ENCODE measurements around the gene ATP8A1.

Gene ATP8A1

DNA sequence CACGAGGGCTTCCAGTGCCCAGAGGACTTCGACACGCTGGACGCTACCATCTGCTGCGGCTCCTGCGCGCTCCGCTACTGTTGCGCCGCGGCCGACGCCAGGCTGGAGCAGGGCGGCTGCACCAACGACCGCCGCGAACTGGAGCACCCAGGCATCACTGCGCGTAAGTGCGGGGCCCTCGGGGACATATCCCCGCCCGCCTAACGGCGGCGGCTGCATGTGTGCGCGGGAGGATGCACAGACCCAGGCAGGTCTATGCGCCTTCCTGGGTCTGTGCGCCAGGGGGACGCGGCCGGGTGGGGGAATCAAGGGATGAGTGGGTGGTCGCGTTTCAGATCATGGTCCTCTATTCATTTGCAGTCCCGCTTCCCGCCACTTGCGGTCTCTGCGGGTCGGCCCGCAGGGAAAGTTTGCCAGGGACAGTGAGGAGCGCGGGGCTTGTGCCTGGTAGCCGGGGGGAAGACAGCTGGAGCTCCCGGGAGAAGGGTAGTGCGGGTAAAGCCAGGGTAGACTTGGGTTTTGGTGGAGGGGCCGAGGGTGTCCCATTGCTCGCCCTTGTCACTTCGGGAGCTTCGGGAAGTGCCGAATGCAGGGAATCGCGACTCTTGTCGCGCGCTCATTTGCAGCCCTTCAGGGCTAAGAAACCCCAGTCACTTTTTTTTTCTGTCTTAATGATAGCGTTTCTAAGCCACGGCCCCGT, 258.6 kb downstream of the ATP8A1 start:
- no peak for DNase-seq (ENCODE audit: low read depth, low spot score)
- Histone ChIP-seq H3K9me3 (ENCODE audit: low read depth, low read length) (no peaks in the 10 kb centered on the region), H3K4me3 (peak overlapping the region; percentile 84), H3K36me3 (ENCODE audit: insufficient read depth, low read length) (no peaks in the 10 kb centered on the region), H3K27ac (no peak overlapping the region), H3K9ac (ENCODE audit: insufficient read length) (no peak overlapping the region)
- no peak for TF ChIP-seq POLR2AphosphoS5 (IDR thresholded peaks at IDR 0.05; ENCODE audit: borderline replicate concordance, low read depth, low read length)
- TF ChIP-seq EZH2 (IDR thresholded peaks at IDR 0.05) = no peak
- TF ChIP-seq FOXP2 (optimal IDR thresholded peaks at IDR 0.05; ENCODE audit: control extremely low read depth, extremely low read length, insufficient read depth) = no peak

DNA sequence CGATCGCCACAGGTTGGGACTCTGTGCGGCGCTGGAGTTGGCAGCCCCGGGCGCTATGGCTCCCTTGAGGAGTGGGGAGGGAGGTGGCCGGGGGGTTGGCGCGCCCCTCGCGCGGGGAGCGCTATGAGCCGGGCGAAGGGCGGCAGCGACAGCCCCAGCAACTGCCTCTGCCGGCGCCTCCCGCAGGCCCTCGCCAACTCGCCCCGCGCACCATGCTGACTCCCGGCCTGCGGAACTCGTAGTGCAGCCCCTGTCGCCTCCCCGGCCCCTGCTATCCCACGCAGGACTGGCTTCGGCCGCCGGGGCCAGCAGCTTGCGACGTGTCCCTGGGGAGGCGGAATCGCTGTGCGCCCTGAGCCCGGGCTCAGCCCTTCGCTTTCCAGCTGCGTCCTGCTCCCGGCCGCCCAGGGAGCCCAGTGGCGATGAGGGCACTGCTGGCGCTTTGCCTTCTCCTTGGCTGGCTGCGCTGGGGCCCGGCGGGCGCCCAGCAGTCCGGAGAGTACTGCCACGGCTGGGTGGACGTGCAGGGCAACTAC, 259.2 kb downstream of the ATP8A1 start:
- H3K9me3 ChIP-seq (ENCODE audit: low read depth, low read length) = no peaks in the 10 kb centered on the region
- DNase-seq (ENCODE audit: low read depth, low spot score) = no peak
- H3K4me3 ChIP-seq = peak overlapping the region; percentile 84
- no peaks in the 10 kb centered on the region for H3K36me3 ChIP-seq (ENCODE audit: insufficient read depth, low read length)
- peak overlapping the region; percentile 53 for H3K9ac ChIP-seq (ENCODE audit: insufficient read length)
- H3K27ac ChIP-seq = no peak overlapping the region
- TF ChIP-seq POLR2AphosphoS5 (IDR thresholded peaks at IDR 0.05; ENCODE audit: borderline replicate concordance, low read depth, low read length) (no peak), FOXP2 (optimal IDR thresholded peaks at IDR 0.05; ENCODE audit: control extremely low read depth, extremely low read length, insufficient read depth) (no peak), EZH2 (IDR thresholded peaks at IDR 0.05) (no peak)

DNA sequence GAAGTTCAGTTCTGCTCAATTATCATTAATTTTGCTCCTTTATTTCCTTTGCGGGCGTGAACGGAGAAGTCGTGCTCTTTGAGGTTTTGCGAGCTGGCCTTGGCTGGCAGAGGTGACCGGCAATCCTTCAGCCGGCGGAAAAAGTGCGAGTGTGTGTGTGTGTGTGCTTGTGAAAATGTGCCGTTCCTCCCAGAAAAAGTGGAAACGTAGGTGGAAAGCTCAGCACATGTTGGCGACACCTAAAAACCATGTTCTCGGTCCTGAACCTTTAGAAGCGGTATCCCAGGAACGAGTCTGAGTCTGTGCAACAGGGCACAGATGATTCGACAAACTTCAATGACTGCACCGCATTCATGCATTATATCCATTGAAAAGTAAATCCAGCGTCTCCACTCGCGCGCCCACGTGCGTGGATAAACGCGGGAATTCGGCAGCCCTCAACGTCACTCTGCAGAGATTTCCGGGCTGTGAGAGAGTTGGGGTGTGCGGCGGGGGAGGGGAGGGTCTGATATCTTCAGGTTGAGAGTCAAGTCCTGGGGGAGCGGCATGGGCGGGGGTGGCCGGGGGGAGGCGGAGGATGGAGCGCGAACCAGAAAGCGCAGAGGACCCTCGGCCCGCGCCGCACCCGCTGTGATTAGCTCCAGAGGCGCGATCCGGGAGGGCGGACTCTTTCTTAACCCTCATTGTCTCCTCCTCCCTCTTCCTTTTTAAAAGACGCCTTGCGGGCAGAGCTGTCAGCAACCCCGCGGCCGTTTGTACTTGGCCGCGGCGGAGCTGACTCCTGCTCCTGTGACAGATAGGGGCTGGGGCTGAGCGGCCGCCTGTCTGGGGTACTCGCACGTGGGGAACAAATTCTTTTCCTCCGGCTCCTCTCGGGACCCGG, 259.9 kb downstream of the ATP8A1 start, which contains the start of gene SHISA3:
Gene SHISA3, plus strand, starts transcription at position 737 of the 883 bp plus-strand sequence. CDS start 569 bp downstream, outside the sequence.
- DNase-seq (ENCODE audit: low read depth, low spot score) = no peak

DNA sequence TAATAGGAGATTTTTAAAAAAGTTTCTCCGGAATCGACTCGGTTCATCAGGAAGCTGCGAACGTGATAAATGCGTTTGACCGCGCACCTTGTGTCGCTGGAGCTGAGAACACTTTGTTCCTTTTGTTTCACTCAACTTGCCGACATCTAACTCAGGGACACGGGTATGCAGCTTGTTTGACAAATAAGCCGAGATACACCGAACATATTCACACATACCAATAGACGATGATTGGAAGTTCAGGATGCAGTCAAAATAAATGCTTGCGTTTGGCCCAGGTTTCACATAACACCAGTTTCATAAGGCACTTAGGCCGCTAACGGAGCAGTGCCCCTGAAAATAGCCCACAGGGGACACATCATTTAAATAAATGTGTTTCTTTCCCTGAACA, 260.5 kb downstream of the ATP8A1 start:
- no peaks in the 10 kb centered on the region for H3K9me3 ChIP-seq (ENCODE audit: low read depth, low read length)
- no peak overlapping the region for H3K27ac ChIP-seq
- TF ChIP-seq FOXP2 (optimal IDR thresholded peaks at IDR 0.05; ENCODE audit: control extremely low read depth, extremely low read length, insufficient read depth) (no peak), EZH2 (IDR thresholded peaks at IDR 0.05) (no peak), POLR2AphosphoS5 (IDR thresholded peaks at IDR 0.05; ENCODE audit: borderline replicate concordance, low read depth, low read length) (no peak)
- H3K4me3 ChIP-seq = no peak overlapping the region
- H3K36me3 ChIP-seq (ENCODE audit: insufficient read depth, low read length) = no peaks in the 10 kb centered on the region
- H3K9ac ChIP-seq (ENCODE audit: insufficient read length) = no peak overlapping the region
- DNase-seq (ENCODE audit: low read depth, low spot score) = no peak

More for the DNA sequence above, 259.9 kb downstream of the ATP8A1 start, which contains the start of gene SHISA3:
- Histone ChIP-seq H3K36me3 (ENCODE audit: insufficient read depth, low read length) (no peaks in the 10 kb centered on the region), H3K9ac (ENCODE audit: insufficient read length) (peak within 1 kb of the TSS; percentile 53), H3K4me3 (peak within 1 kb of the TSS; percentile 84), H3K9me3 (ENCODE audit: low read depth, low read length) (no peaks in the 10 kb centered on the region), H3K27ac (no peak within 1 kb of the TSS)
- no peak for TF ChIP-seq POLR2AphosphoS5 (IDR thresholded peaks at IDR 0.05; ENCODE audit: borderline replicate concordance, low read depth, low read length)
- no peak for TF ChIP-seq EZH2 (IDR thresholded peaks at IDR 0.05)

DNA sequence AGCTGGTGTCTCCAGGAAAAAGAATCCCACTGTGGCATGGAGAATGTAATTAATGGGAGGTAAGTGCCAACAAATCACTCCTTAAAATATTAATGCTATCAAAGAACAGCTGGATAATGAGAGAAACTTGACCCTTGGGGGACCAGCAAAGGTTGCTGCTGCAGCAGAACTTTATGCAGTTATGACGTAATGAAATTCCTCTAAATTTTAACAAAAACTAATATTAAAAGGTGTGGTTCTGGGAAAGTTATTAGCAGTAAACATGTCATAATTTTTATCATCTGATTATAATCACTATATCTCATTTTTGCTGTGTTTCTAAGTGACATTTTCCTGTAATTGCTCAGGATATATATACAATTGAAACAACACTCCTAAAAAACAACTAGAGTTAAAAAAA, 261.3 kb downstream of the ATP8A1 start:
- Histone ChIP-seq H3K4me3 (no peak overlapping the region), H3K9me3 (ENCODE audit: low read depth, low read length) (no peaks in the 10 kb centered on the region), H3K27ac (no peak overlapping the region), H3K36me3 (ENCODE audit: insufficient read depth, low read length) (no peaks in the 10 kb centered on the region), H3K9ac (ENCODE audit: insufficient read length) (no peak overlapping the region)
- DNase-seq (ENCODE audit: low read depth, low spot score) = no peak
- TF ChIP-seq EZH2 (IDR thresholded peaks at IDR 0.05) (no peak), POLR2AphosphoS5 (IDR thresholded peaks at IDR 0.05; ENCODE audit: borderline replicate concordance, low read depth, low read length) (no peak), FOXP2 (optimal IDR thresholded peaks at IDR 0.05; ENCODE audit: control extremely low read depth, extremely low read length, insufficient read depth) (no peak)

DNA sequence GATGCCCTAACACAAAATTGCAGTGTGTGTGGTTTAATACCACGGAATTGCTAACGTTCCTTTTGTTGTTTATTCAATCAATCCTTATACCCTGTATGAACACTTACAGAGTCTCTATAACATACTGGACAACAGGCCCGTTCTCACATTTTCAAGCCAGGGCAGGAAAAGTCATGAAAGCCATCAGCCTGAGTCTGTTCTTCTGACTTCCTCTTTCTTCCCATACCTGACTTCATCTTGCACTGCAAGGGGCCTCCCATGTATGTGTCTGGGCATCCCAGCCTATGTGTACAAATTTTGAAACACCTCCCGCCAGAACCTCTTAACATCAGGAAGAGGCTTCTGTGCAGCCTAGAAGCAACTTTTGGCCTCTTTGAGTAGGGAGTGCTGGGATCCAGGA, 264.5 kb downstream of the ATP8A1 start:
- TF ChIP-seq FOXP2 (optimal IDR thresholded peaks at IDR 0.05; ENCODE audit: control extremely low read depth, extremely low read length, insufficient read depth) (no peak), POLR2AphosphoS5 (IDR thresholded peaks at IDR 0.05; ENCODE audit: borderline replicate concordance, low read depth, low read length) (no peak), EZH2 (IDR thresholded peaks at IDR 0.05) (no peak)
- H3K36me3 ChIP-seq (ENCODE audit: insufficient read depth, low read length) = no peaks in the 10 kb centered on the region
- no peak overlapping the region for H3K27ac ChIP-seq
- no peaks in the 10 kb centered on the region for H3K9me3 ChIP-seq (ENCODE audit: low read depth, low read length)
- DNase-seq (ENCODE audit: low read depth, low spot score) = no peak
- H3K9ac ChIP-seq (ENCODE audit: insufficient read length) = no peak overlapping the region
- no peak overlapping the region for H3K4me3 ChIP-seq

DNA sequence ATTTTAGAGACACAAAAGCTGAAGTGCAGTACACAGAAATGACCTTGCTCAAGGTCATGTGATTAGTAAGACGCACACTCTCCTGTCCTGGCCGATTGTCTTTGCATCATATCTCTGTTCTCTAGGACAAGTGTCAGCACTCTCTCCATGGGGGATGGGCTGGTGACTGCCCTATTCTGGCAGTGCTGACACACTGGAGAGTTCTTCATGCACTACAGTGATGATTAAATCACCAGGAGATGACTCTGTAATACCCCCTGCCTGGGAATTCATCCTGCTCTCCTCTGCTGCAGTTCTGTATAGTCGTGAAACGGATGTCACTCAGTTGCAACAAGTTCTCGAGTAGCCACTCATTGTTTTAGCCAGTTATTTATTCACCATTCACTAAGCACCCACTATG, 264.9 kb downstream of the ATP8A1 start:
- Histone ChIP-seq H3K4me3 (no peak overlapping the region), H3K9ac (ENCODE audit: insufficient read length) (no peak overlapping the region), H3K9me3 (ENCODE audit: low read depth, low read length) (no peaks in the 10 kb centered on the region), H3K27ac (no peak overlapping the region), H3K36me3 (ENCODE audit: insufficient read depth, low read length) (no peaks in the 10 kb centered on the region)
- no peak for DNase-seq (ENCODE audit: low read depth, low spot score)
- no peak for TF ChIP-seq EZH2 (IDR thresholded peaks at IDR 0.05)
- TF ChIP-seq POLR2AphosphoS5 (IDR thresholded peaks at IDR 0.05; ENCODE audit: borderline replicate concordance, low read depth, low read length) = no peak
- no peak for TF ChIP-seq FOXP2 (optimal IDR thresholded peaks at IDR 0.05; ENCODE audit: control extremely low read depth, extremely low read length, insufficient read depth)

DNA sequence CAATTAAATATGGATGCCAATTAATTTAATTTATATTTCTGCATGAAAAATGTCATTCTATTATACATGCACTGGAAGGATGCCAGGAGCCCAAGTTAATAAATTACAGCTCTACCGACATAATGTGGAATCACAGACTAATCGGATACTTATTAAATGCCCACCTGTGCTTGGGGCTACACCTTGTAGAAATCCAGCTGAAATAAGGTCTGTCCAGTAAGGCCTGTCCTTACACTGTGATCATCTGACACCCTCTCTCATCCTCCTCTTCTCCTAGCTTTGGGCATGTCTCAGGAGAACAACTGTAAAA, 265.6 kb downstream of the ATP8A1 start:
- no peak for DNase-seq (ENCODE audit: low read depth, low spot score)
- peak overlapping the region; percentile 39; the same call in 1 of the 2 replicates for H3K4me3 ChIP-seq
- H3K9me3 ChIP-seq (ENCODE audit: low read depth, low read length) = no peaks in the 10 kb centered on the region
- H3K9ac ChIP-seq (ENCODE audit: insufficient read length) = no peak overlapping the region
- TF ChIP-seq POLR2AphosphoS5 (IDR thresholded peaks at IDR 0.05; ENCODE audit: borderline replicate concordance, low read depth, low read length) (no peak), FOXP2 (optimal IDR thresholded peaks at IDR 0.05; ENCODE audit: control extremely low read depth, extremely low read length, insufficient read depth) (no peak), EZH2 (IDR thresholded peaks at IDR 0.05) (no peak)
- H3K36me3 ChIP-seq (ENCODE audit: insufficient read depth, low read length) = no peaks in the 10 kb centered on the region
- H3K27ac ChIP-seq = no peak overlapping the region
